ENCODE measurements around the gene ELP4. TPM values are rescaled to one million over a fixed set of nuclear protein-coding genes. Genes with fewer than 3 reads are reported as not detected.

Gene ELP4
- polyA plus RNA-seq, 3 donors: 6.0 to 17.8 (median 16.4) TPM

- Histone ChIP-seq H3K79me2 (ENCODE audit: insufficient read depth, low read length) (no peaks in the 10 kb centered on the region), H3K4me1 (ENCODE audit: control insufficient read depth in 1 of 2, insufficient read depth in 2 of 2, low read length in 2 of 2) (no peaks in the 10 kb centered on the region), H3K9me3 (replicated peaks in 1 of 2; ENCODE audit: control insufficient read depth in 1 of 2, insufficient read depth in 1 of 2, low read length in 2 of 2) (peaks cover 5 to 52% of the 10 kb centered on the region in 2 donors), H4K20me1 (ENCODE audit: insufficient read depth, low read length) (no peaks in the 10 kb centered on the region), H3K9ac (ENCODE audit: insufficient read depth, low read length, poor library complexity, severe bottlenecking) (no peak overlapping the region), H3K27ac (ENCODE audit: low read depth in 1 of 2, low read length in 2 of 2) (no peak overlapping the region), H3K27me3 (ENCODE audit: control insufficient read depth in 2 of 2, insufficient read depth in 2 of 2, low read length in 2 of 2) (peaks cover 90 to 99% of the 10 kb centered on the region in 2 donors), H2AFZ (ENCODE audit: insufficient read depth, low read depth, low read length, poor library complexity, severe bottlenecking) (no peak overlapping the region), H3K4me2 (replicated peaks; ENCODE audit: extremely low read depth, low read length, poor library complexity, severe bottlenecking) (no peak overlapping the region), H3K36me3 (replicated peaks in 1 of 2; ENCODE audit: control insufficient read depth in 1 of 2, insufficient read depth in 2 of 2, low read length in 2 of 2) (no peaks in the 10 kb centered on the region), H3K4me3 (replicated peaks in 1 of 3; ENCODE audit: low read depth in 2 of 3, low read length in 3 of 3) (no peak overlapping the region)
- H3K4me3 Mint-ChIP-seq: peak overlapping the region in 1 of 2 donors; percentile 80
- intact Hi-C loops (cut with micrococcal nuclease): no loop called here
- peaks cover 0 to 9% of the 10 kb centered on the region in 2 donors for H3K36me3 Mint-ChIP-seq
- peaks cover 13% of the 10 kb centered on the region for H3K4me1 Mint-ChIP-seq
- peaks cover 87 to 96% (median 92%) of the 10 kb centered on the region in 3 donors for H3K27me3 Mint-ChIP-seq (ENCODE audit: low read depth in 3 of 3)
- no peak for DNase-seq
- 9% methylated on average over 18 of the region's 37 CpGs for WGBS (ENCODE audit: insufficient coverage)
- peak overlapping the region in 1 of 7 donors; percentile 63 for H3K27ac Mint-ChIP-seq
- peaks cover 0 to 28% (median 19%) of the 10 kb centered on the region in 7 donors for H3K9me3 Mint-ChIP-seq
- no peak for TF ChIP-seq CTCF (IDR thresholded peaks at IDR 0.05)
Observed at GRCh38 chr11:31825838-31826484, 316.4 kb downstream of the ELP4 start.

- Histone ChIP-seq H2AFZ (ENCODE audit: insufficient read depth, low read depth, low read length, poor library complexity, severe bottlenecking) (no peak overlapping the region), H3K4me3 (replicated peaks in 1 of 3; ENCODE audit: low read depth in 2 of 3, low read length in 3 of 3) (no peak overlapping the region), H4K20me1 (ENCODE audit: insufficient read depth, low read length) (no peaks in the 10 kb centered on the region), H3K27ac (ENCODE audit: low read depth in 1 of 2, low read length in 2 of 2) (no peak overlapping the region), H3K79me2 (ENCODE audit: insufficient read depth, low read length) (no peaks in the 10 kb centered on the region), H3K4me2 (replicated peaks; ENCODE audit: extremely low read depth, low read length, poor library complexity, severe bottlenecking) (no peak overlapping the region), H3K9ac (ENCODE audit: insufficient read depth, low read length, poor library complexity, severe bottlenecking) (no peak overlapping the region), H3K4me1 (ENCODE audit: control insufficient read depth in 1 of 2, insufficient read depth in 2 of 2, low read length in 2 of 2) (no peaks in the 10 kb centered on the region), H3K9me3 (replicated peaks in 1 of 2; ENCODE audit: control insufficient read depth in 1 of 2, insufficient read depth in 1 of 2, low read length in 2 of 2) (peaks cover 5 to 44% of the 10 kb centered on the region in 2 donors), H3K27me3 (ENCODE audit: control insufficient read depth in 2 of 2, insufficient read depth in 2 of 2, low read length in 2 of 2) (peaks cover 85 to 99% of the 10 kb centered on the region in 2 donors), H3K36me3 (replicated peaks in 1 of 2; ENCODE audit: control insufficient read depth in 1 of 2, insufficient read depth in 2 of 2, low read length in 2 of 2) (no peaks in the 10 kb centered on the region)
- peaks cover 85 to 93% (median 88%) of the 10 kb centered on the region in 3 donors for H3K27me3 Mint-ChIP-seq (ENCODE audit: low read depth in 3 of 3)
- H3K9me3 Mint-ChIP-seq: peaks cover 0 to 28% (median 14%) of the 10 kb centered on the region in 7 donors
- H3K4me3 Mint-ChIP-seq: peak overlapping the region in 1 of 2 donors; percentile 80
- whole genome bisulfite sequencing (ENCODE audit: insufficient coverage): 6% methylated on average over 30 of the region's 55 CpGs
- intact Hi-C loops (cut with micrococcal nuclease): no loop called here
- no peak for DNase-seq
- peaks cover 0 to 9% of the 10 kb centered on the region in 2 donors for H3K36me3 Mint-ChIP-seq
- peaks cover 13% of the 10 kb centered on the region for H3K4me1 Mint-ChIP-seq
- no peak for TF ChIP-seq CTCF (IDR thresholded peaks at IDR 0.05)
- no peak overlapping the region for H3K27ac Mint-ChIP-seq
Observed at GRCh38 chr11:31826536-31827438, 317.2 kb downstream of the ELP4 start.

All from CD14-positive monocyte (primary cell).